Sigmoid colon (tissue), 7 donors: ENCODE results near the gene RGS17. TPM values are rescaled to one million over a fixed set of nuclear protein-coding genes. Genes with fewer than 3 reads are reported as not detected.

ENCODE experiments used
- DNase-seq: peaks from one replicate; pipeline ENCODE4 v3.0.0-alpha.2; 2019
- H3K27ac ChIP-seq, 4 donors: fragments of 200-600 bp; sonication (generic); one replicate each; pipeline ENCODE4 v1.5.1; 2016 to 2019; ENCODE audit warnings: mild to moderate bottlenecking in 1 of 4
- H3K27me3 ChIP-seq, 3 donors: fragments of 200-600 bp; sonication (generic); one replicate each; pipeline ENCODE4 v1.5.1; 2019; ENCODE audit warnings: mild to moderate bottlenecking in 1 of 3
- H3K36me3 ChIP-seq, 4 donors: fragments of 200-600 bp; sonication (generic); one replicate each; pipeline ENCODE4 v1.5.1; 2016 to 2019
- H3K4me1 ChIP-seq, 4 donors: fragments of 200-600 bp; sonication (generic); one replicate each; pipeline ENCODE4 v1.5.1; 2017 to 2019
- H3K4me3 ChIP-seq, 4 donors: fragments of 200-600 bp; sonication (generic); one replicate each; pipeline ENCODE4 v1.5.1; 2017 to 2019; ENCODE audit warnings: mild to moderate bottlenecking in 2 of 4, moderate library complexity in 1 of 4
- H3K9me3 ChIP-seq, 4 donors: fragments of 200-600 bp in 3 of 4; sonication (generic) in 3 of 4; one replicate each; pipeline versions ENCODE4 v1.5.1 to v1.6.1; 2013 to 2019
- CTCF ChIP-seq, 4 experiments: fragments of 450-650 bp in 3 of 4; fragments of 200-600 bp in 1 of 4; IDR thresholded peaks; one replicate each; pipeline ENCODE4 v1.5.1; 2016 to 2019; ENCODE audit warnings: antibody characterized with exemption in 4 of 4, mild to moderate bottlenecking in 3 of 4, moderate library complexity in 2 of 4
- EP300 ChIP-seq, 4 donors: sonication (generic); formaldehyde crosslinking; IDR thresholded peaks; one replicate each; pipeline ENCODE4 v1.6.1; 2017; ENCODE audit warnings: antibody characterized with exemption in 4 of 4
- POLR2A ChIP-seq, 2 donors: fragments of 450-650 bp; IDR thresholded peaks; one replicate each; pipeline ENCODE4 v1.6.1; 2016; ENCODE audit warnings: antibody characterized with exemption in 2 of 2, mild to moderate bottlenecking in 2 of 2, moderate library complexity in 2 of 2
- POLR2AphosphoS5 ChIP-seq, 4 donors: sonication (generic); formaldehyde crosslinking; IDR thresholded peaks; one replicate each; pipeline ENCODE4 v1.6.1; 2017; ENCODE audit warnings: antibody characterized with exemption in 4 of 4
- WGBS, 2 donors: extraction: QIAGEN DNeasy Blood & Tissue Kit; methylation state at CpG; one replicate each; pipeline ENCODE4 v1.1.7; 2013; 5-methylcytosine and 5-hydroxymethylcytosine counted together
- intact Hi-C: fragments of 100-400 bp; cut with DNase I; formaldehyde crosslinking; loops from one replicate; pipeline ENCODE4 v1.15.1; 2023
- polyA plus RNA-seq, 3 donors: library from polyadenylated mRNA; stranded (reverse); fragments of 200-250 nt; gene quantifications; one replicate each; pipeline ENCODE4 v1.2.3, GENCODE V29; 2013
- total RNA-seq, 4 donors: library from RNA; depleted of rRNA; stranded (reverse); fragments of >200 nt; gene quantifications; one replicate each; pipeline ENCODE4 v1.1.0, GENCODE V29; 2016
- donor health status: healthy with polysubstance abuse.
- donor health status: Bipolar disorder and iron deficiency.
- donor health status: healthy.

Gene RGS17
- total and polyA plus RNA-seq, 7 donors, result 0.16 to 2.8 (median 0.41) TPM; not detected in 2

- H3K27ac ChIP-seq, result no peak overlapping the region
- DNase-seq, result no peak
- 41 to 83% methylated on average over 3 of the region's 3 CpGs for WGBS, 2 donors
- no peaks in the 10 kb centered on the region for H3K9me3 ChIP-seq
- H3K4me3 ChIP-seq, result no peak overlapping the region
- TF ChIP-seq EP300 (IDR thresholded peaks at IDR 0.05), result no peak
- no peak for TF ChIP-seq POLR2AphosphoS5 (IDR thresholded peaks at IDR 0.05)
- TF ChIP-seq CTCF (IDR thresholded peaks at IDR 0.05), result no peak
- no peak for TF ChIP-seq POLR2A (IDR thresholded peaks at IDR 0.05)
- peaks cover 0 to 16% (median 14%) of the 10 kb centered on the region in 4 donors for H3K4me1 ChIP-seq
- no peaks in the 10 kb centered on the region for H3K36me3 ChIP-seq
- H3K27me3 ChIP-seq, result peaks cover 0 to 49% (median 19%) of the 10 kb centered on the region in 3 donors
- intact Hi-C loops, result no loop called here
Observed at GRCh38 chr6:153126218-153126617, 4.9 kb downstream of the RGS17 start.

GRCh38 chr6:153125032-153125431 is 6.0 kb downstream of the RGS17 start:
- H3K27ac ChIP-seq, result no peak overlapping the region
- H3K4me1 ChIP-seq, result peaks cover 0 to 7% (median 6%) of the 10 kb centered on the region in 4 donors
- no peaks in the 10 kb centered on the region for H3K36me3 ChIP-seq
- H3K27me3 ChIP-seq, result peaks cover 0 to 42% (median 19%) of the 10 kb centered on the region in 3 donors
- no peak overlapping the region for H3K4me3 ChIP-seq
- no peak for DNase-seq
- no peaks in the 10 kb centered on the region for H3K9me3 ChIP-seq
- intact Hi-C loops, result no loop called here
- TF ChIP-seq EP300 (IDR thresholded peaks at IDR 0.05), result no peak
- TF ChIP-seq CTCF (IDR thresholded peaks at IDR 0.05), result no peak
- TF ChIP-seq POLR2A (IDR thresholded peaks at IDR 0.05), result no peak
- no peak for TF ChIP-seq POLR2AphosphoS5 (IDR thresholded peaks at IDR 0.05)

DNA sequence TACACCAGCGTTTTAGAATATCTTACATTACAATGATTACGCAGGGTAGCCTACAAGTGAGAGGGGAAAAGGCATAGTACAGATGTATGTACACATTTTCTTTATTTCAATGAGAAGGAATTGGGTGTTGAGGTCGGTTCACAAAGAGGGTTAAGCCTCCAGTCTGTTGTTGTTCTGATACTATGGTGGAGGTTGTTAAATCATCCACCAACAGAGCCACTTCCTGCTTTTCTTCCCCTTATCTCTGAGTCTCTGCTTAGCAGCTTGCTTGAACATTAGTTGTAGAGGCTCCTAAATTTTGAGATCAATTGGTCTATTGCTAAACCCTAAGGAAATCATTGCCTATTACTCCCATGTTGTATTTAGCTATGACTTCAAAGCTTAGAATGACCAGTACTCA is 7.3 kb downstream of the RGS17 start:
- no peak for DNase-seq
- TF ChIP-seq POLR2A (IDR thresholded peaks at IDR 0.05) (no peak), EP300 (IDR thresholded peaks at IDR 0.05) (no peak), POLR2AphosphoS5 (IDR thresholded peaks at IDR 0.05) (no peak), CTCF (IDR thresholded peaks at IDR 0.05) (no peak)
- Histone ChIP-seq H3K27ac (no peak overlapping the region), H3K36me3 (no peaks in the 10 kb centered on the region), H3K9me3 (no peaks in the 10 kb centered on the region), H3K4me1 (no peaks in the 10 kb centered on the region), H3K27me3 (peaks cover 0 to 30% (median 15%) of the 10 kb centered on the region in 3 donors), H3K4me3 (no peak overlapping the region)
- 54 to 71% methylated on average over 3 of the region's 3 CpGs for WGBS, 2 donors
- intact Hi-C loops, result no loop called here

DNA sequence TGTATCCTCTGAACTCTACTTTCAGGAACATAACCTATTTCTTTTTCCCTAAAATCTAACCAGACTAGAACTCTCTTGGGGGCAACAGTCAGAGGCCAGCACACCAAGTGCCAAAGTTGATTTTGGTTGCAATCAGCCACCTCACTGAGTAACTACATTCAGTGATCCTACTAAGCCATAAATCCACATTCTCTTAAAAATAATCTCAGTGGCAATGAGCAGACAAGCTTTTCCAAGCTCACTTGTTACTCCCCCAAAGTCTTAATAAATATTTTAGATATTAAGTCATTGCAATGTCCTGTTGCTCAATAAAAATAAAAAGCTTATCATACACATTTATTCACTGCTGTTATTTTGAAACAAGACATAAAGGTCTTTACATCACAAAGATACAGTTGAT is 9.8 kb downstream of the RGS17 start:
- H3K4me1 ChIP-seq, result no peaks in the 10 kb centered on the region
- TF ChIP-seq POLR2A (IDR thresholded peaks at IDR 0.05), result no peak
- no peak for TF ChIP-seq POLR2AphosphoS5 (IDR thresholded peaks at IDR 0.05)
- TF ChIP-seq CTCF (IDR thresholded peaks at IDR 0.05), result no peak
- no peak for TF ChIP-seq EP300 (IDR thresholded peaks at IDR 0.05)
- no peak overlapping the region for H3K27ac ChIP-seq
- no peak for DNase-seq
- H3K27me3 ChIP-seq, result peaks cover 0 to 7% (median 0%) of the 10 kb centered on the region in 3 donors
- no peaks in the 10 kb centered on the region for H3K9me3 ChIP-seq
- no peak overlapping the region for H3K4me3 ChIP-seq
- intact Hi-C loops, result no loop called here
- no peaks in the 10 kb centered on the region for H3K36me3 ChIP-seq
